ENCODE measurements around the gene CHDH. TPM values are rescaled to one million over a fixed set of nuclear protein-coding genes. Genes with fewer than 3 reads are reported as not detected.

CHDH gene
- total RNA-seq, 2 experiments from 2014 or later, result 0.03 to 2.3 TPM

GRCh38 chr3:53766706-53767105 is 79.5 kb downstream of the CHDH start:
- ChIA-PET POLR2A (interaction anchor here (0.6 to 1.5 kb wide), 3 partner anchors 10 to 406 kb away, joined by 3 to 4 read pairs (median 3); no protein-coding TSS in a partner anchor), CTCF (ENCODE audit: unreplicated experiment) (interaction anchor here (0.7 kb wide), 1 partner anchor 1884 kb away, joined by 3 read pairs; no protein-coding TSS in a partner anchor)
- no peaks in the 10 kb centered on the region for H3K9me2 ChIP-seq (ENCODE audit: insufficient read depth, low read length)
- DNase-seq (ENCODE audit: low spot score), result no peak
- H3K79me2 ChIP-seq (ENCODE audit: insufficient read depth, low read depth, low read length), result no peaks in the 10 kb centered on the region
- H2AFZ ChIP-seq (ENCODE audit: low read length), result no peak overlapping the region
- no TSS peak for BruUV-seq (replicated peaks)
- H3K4me2 ChIP-seq (ENCODE audit: low read length), result no peak overlapping the region
- no peaks in the 10 kb centered on the region for H3K36me3 ChIP-seq (ENCODE audit: insufficient read depth, low read length)
- H3K4me3 ChIP-seq (ENCODE audit: low read depth, low read length, poor library complexity, severe bottlenecking), result no peak overlapping the region
- no peaks in the 10 kb centered on the region for H3K4me1 ChIP-seq (ENCODE audit: insufficient read depth, low read length, poor library complexity, severe bottlenecking)
- H3K9me3 ChIP-seq (ENCODE audit: low read length), result no peaks in the 10 kb centered on the region
- TF ChIP-seq CTCF (conservative IDR thresholded peaks at IDR 0.05; ENCODE audit: low read length), result no peak
- TF ChIP-seq EZH2phosphoT487 (IDR thresholded peaks at IDR 0.05; ENCODE audit: borderline replicate concordance, low read depth, low read length), result no peak
- no peaks in the 10 kb centered on the region for H4K20me1 ChIP-seq (ENCODE audit: insufficient read depth, low read length)
- H3K27ac ChIP-seq (ENCODE audit: low read depth, low read length, poor library complexity, severe bottlenecking), result no peak overlapping the region
- intact Hi-C loops (cut with micrococcal nuclease; ENCODE audit: unreplicated experiment), result no loop called here

DNA sequence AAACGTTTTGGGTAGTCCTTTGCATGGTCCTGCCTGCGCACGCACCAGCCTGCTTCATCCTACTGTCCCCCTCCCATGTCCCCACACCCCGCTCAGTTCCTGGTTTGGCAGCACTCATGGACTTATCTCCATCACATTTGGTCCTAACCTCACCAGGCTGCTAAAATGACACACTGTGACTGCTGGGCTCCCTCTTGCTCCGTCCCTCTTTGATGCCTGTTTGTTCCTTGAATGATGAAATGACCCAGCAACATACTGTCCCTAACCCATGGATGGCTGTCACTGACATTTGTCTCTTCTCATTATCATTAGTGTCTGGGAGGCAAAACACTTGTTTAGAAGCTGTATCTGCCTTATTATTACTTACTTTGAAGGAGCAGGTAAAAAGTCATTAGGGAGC is 80.5 kb downstream of the CHDH start:
- H3K27ac ChIP-seq (ENCODE audit: low read depth, low read length, poor library complexity, severe bottlenecking), result no peak overlapping the region
- ChIA-PET CTCF (ENCODE audit: unreplicated experiment) (no interaction called here), POLR2A (interaction anchor here (1.5 kb wide), 1 partner anchor 9 kb away, joined by 4 read pairs; no protein-coding TSS in a partner anchor)
- no peaks in the 10 kb centered on the region for H4K20me1 ChIP-seq (ENCODE audit: insufficient read depth, low read length)
- no peak overlapping the region for H3K4me2 ChIP-seq (ENCODE audit: low read length)
- no peak for DNase-seq (ENCODE audit: low spot score)
- H3K36me3 ChIP-seq (ENCODE audit: insufficient read depth, low read length), result no peaks in the 10 kb centered on the region
- no peak for TF ChIP-seq CTCF (conservative IDR thresholded peaks at IDR 0.05; ENCODE audit: low read length)
- no peak for TF ChIP-seq EZH2phosphoT487 (IDR thresholded peaks at IDR 0.05; ENCODE audit: borderline replicate concordance, low read depth, low read length)
- no peak overlapping the region for H2AFZ ChIP-seq (ENCODE audit: low read length)
- H3K9me2 ChIP-seq (ENCODE audit: insufficient read depth, low read length), result no peaks in the 10 kb centered on the region
- no peaks in the 10 kb centered on the region for H3K9me3 ChIP-seq (ENCODE audit: low read length)
- intact Hi-C loops (cut with micrococcal nuclease; ENCODE audit: unreplicated experiment), result no loop called here
- H3K4me1 ChIP-seq (ENCODE audit: insufficient read depth, low read length, poor library complexity, severe bottlenecking), result no peaks in the 10 kb centered on the region
- H3K79me2 ChIP-seq (ENCODE audit: insufficient read depth, low read depth, low read length), result no peaks in the 10 kb centered on the region
- H3K4me3 ChIP-seq (ENCODE audit: low read depth, low read length, poor library complexity, severe bottlenecking), result no peak overlapping the region
- no TSS peak for BruUV-seq (replicated peaks)

DNA sequence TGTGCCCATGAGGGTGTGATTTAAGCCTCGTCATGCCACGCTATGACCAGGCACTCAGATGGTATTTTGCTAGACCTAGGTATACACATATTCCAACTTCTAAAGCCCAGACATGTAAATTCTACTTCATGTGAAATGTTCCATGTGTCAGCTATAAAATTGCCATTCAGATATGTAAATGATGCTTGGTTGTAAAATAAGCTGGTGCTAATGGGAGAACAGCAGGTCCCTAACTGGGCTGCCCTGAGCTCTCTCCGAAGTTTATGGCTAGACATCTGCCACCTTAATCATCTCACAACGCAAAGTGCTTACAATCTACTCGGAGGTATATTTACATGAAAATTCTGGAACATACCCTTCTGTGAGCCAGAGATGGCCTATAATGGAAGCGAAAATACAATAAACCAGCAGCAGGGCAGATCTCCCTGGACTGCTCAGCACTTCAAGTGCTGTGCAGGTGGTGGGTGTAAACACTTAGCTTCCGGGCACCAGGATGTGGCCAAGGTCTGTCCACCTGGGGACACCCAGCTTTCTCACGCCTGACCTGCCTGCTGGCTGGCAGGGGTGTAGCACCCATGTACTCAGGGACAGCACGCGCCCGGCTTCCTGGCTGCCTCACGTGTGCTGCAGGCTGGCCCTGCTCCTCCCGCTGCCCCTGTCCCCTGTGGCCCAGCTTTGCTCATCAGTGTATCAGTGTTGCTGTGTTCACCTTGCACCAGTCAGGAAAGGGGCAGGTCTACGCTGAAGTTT is 82.0 kb downstream of the CHDH start:
- Histone ChIP-seq H3K4me2 (ENCODE audit: low read length) (no peak overlapping the region), H3K36me3 (ENCODE audit: insufficient read depth, low read length) (no peaks in the 10 kb centered on the region), H2AFZ (ENCODE audit: low read length) (no peak overlapping the region), H3K4me1 (ENCODE audit: insufficient read depth, low read length, poor library complexity, severe bottlenecking) (no peaks in the 10 kb centered on the region), H3K4me3 (ENCODE audit: low read depth, low read length, poor library complexity, severe bottlenecking) (no peak overlapping the region), H3K9me2 (ENCODE audit: insufficient read depth, low read length) (no peaks in the 10 kb centered on the region), H3K79me2 (ENCODE audit: insufficient read depth, low read depth, low read length) (no peaks in the 10 kb centered on the region), H3K9me3 (ENCODE audit: low read length) (no peaks in the 10 kb centered on the region), H4K20me1 (ENCODE audit: insufficient read depth, low read length) (no peaks in the 10 kb centered on the region), H3K27ac (ENCODE audit: low read depth, low read length, poor library complexity, severe bottlenecking) (no peak overlapping the region)
- DNase-seq (ENCODE audit: low spot score), result no peak
- ChIA-PET CTCF (ENCODE audit: unreplicated experiment) (no interaction called here), POLR2A (interaction anchor here (0.6 kb wide), 1 partner anchor 132 kb away, joined by 3 read pairs; no protein-coding TSS in a partner anchor)
- intact Hi-C loops (cut with micrococcal nuclease; ENCODE audit: unreplicated experiment), result no loop called here
- BruUV-seq (replicated peaks), result no TSS peak
- TF ChIP-seq EZH2phosphoT487 (IDR thresholded peaks at IDR 0.05; ENCODE audit: borderline replicate concordance, low read depth, low read length), result no peak
- no peak for TF ChIP-seq CTCF (conservative IDR thresholded peaks at IDR 0.05; ENCODE audit: low read length)
